GM18499 (cell line): ENCODE measurements around the gene TAX1BP1.

Source experiments
- ATAC-seq: cut with Tn5 transposase; IDR thresholded peaks from one replicate; pipeline ENCODE4 v1.9.1; 2021; ENCODE audit warnings: moderate number of reproducible peaks; ENCODE audit not compliant: insufficient read depth, unreplicated experiment

Gene TAX1BP1

DNA sequence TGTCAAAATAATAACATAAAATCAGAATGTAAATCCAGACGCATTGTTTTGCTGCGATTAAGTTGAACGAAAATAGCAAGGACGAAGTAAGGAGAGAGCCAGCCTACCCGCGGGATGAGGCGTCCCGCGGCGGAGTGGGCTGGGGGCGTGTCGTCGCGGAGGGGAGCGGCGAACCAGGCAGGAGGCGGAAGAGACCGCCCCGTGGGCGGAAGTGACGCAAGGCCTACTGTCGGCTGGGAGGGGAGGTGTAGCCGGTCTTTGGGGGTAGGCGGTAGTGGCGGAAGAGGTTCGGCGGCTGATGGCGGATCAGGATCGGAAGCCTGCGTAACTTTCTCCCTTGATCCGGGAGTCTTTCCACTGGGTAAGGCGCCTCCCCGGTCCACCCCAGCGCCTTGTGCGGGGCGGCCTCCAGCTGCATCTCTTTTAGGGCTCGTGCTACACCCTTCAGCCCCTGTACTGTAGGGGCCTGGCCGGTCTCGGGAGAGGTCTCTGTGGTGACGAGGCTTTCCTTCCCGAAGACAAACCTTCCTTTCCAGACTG is at the start of gene TAX1BP1:
Gene TAX1BP1 (plus strand): TSS at position 254 of the 540 bp plus-strand sequence. CDS start 8,363 bp downstream, outside the sequence.
- peak; percentile 72 for ATAC-seq

- ATAC-seq, result no peak
These were observed 49.3 kb upstream of the TAX1BP1 start for GRCh38 chr7:27690649-27691048.

GRCh38 chr7:27693794-27694193 is 46.2 kb upstream of the TAX1BP1 start:
- ATAC-seq, result no peak

DNA sequence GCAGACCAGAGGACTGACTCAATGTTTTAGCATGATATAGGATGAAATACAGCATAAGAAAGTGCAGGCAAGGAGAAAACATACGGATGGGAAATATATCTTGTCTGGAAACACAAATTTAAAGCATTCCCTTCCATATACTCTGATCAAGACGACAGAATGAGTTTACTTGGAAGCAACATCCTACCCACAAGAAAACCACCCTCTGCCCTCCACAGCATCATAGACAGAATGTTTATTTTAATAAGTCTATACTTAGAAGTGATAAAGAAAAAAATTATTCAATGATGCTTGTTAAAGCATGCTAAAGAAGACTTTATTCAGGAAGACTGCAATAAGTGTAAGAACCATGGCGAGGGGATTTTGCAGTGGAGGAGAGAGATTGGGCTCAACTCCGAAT is 44.9 kb upstream of the TAX1BP1 start:
- no peak for ATAC-seq

DNA sequence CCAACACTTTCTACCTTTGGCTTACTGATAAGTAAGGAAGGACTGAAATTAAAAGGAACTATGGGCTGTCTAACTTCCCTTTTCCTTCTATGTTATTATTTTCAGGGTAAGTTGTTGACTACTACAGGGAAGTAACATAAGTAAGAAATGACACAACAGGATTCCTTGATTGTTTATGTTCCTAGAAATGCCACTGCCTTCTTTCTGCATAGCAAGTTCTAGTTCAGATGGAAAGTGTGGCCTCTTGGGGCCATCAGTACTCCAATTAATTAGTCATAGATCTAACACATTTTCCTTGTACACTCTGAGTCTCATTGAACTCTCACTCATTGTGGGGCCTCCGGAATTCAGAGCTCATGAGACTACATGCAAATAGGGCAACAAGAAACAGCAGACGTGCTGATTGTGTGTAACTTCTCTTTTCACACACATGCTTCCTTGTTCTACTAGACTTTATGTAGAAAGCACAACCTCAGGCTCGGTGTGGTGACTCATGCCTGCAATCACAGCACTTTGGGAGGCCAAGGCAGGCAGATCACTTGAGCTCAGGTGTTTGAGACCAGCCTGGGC is 42.0 kb upstream of the TAX1BP1 start:
- ATAC-seq, result peak; percentile 93

DNA sequence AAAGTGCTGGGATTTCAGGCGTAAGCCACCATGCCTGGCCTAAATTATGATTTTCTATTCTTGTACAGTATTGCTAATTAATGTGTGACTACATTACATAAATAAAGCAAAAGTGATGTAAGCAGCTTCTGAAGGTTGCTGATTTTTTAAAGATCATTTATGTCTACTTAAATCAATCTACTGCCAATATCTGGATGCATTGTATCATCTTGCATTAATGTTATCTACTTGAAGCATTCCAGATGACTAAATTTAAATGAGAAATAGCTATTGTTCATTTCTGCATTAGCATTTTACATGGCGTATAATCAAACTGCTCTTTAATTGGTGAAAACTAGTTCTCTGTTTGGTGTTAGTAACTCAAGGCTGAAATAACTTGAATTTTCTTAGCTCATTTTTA is 40.2 kb upstream of the TAX1BP1 start:
- ATAC-seq, result no peak

GRCh38 chr7:27700501-27700900 is 39.5 kb upstream of the TAX1BP1 start:
- no peak for ATAC-seq

DNA sequence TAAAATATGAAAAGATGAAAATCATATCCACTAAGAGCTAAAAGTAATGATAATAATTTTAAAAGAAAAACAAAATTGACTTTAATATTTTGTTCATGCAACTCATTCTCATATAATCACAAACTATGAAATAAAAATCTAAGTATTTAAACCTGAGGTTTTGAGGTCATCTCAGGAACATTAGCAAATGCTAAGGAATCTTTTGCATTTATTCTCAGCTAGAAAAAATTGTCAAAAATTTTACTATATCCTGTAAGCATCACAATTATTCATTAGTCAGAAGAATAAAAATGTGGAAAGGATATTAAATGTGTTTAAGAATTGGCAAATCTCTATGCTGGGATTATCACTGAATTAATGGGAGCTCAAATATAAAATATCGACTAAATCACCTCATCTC is 36.8 kb upstream of the TAX1BP1 start:
- no peak for ATAC-seq

DNA sequence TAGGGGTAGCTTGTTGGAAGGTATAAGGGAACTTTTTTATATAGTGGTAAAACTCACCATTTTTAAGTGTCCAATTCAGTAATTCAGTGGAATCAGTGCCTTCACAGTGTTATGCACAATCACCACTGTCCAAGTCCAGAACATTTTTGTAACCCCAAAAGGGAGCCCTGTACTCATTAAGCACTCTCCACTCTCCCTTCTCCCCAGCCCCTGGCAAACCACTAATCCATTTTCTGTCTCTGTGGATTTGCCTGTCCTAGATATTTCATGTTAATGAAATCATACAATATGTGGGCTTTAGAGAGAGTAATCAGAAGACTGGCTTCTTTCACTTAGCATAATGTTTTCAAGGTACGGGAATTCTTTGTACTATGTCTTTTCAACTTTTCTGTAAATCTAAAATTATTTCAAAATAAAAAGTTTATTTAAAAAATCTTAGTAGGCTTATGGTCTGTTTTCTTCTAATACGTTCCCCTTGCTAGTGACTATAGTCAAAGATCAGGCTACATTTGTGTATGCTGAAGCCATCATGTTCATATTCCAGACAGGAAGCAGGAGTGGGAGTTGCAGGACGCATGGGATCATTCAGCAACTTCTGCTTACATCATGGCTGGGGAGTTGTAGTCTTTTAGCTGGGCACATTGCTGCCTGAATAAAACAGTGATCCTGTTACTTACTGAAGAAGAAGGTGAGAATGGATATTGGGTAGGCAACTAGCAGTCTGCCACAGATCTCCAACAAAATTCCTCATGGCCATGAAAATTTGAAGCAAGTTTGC is 35.4 kb upstream of the TAX1BP1 start:
- no peak for ATAC-seq

DNA sequence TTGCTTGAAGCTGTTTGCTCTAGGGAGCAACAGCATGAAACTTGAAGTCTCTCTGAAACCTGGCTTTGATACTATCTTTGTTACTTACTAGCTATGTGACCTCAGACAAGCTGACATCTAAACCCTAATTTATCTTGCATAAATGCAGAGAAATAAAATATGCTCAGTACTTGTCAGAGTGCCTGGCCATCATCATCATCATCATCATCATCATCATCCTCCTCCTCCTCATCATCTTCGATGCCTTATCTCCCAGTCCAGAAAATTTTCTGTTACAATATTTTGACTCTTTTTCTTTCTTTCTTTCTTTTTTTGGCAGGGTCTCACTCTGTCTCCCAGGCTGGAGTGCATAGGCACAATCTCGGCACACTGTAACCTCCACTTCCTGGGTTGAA is 34.8 kb upstream of the TAX1BP1 start:
- no peak for ATAC-seq

GRCh38 chr7:27708485-27708884 is 31.5 kb upstream of the TAX1BP1 start:
- no peak for ATAC-seq

GRCh38 chr7:27709137-27710075 is 30.6 kb upstream of the TAX1BP1 start:
- no peak for ATAC-seq

GRCh38 chr7:27712217-27712616 is 27.7 kb upstream of the TAX1BP1 start:
- ATAC-seq, result no peak

DNA sequence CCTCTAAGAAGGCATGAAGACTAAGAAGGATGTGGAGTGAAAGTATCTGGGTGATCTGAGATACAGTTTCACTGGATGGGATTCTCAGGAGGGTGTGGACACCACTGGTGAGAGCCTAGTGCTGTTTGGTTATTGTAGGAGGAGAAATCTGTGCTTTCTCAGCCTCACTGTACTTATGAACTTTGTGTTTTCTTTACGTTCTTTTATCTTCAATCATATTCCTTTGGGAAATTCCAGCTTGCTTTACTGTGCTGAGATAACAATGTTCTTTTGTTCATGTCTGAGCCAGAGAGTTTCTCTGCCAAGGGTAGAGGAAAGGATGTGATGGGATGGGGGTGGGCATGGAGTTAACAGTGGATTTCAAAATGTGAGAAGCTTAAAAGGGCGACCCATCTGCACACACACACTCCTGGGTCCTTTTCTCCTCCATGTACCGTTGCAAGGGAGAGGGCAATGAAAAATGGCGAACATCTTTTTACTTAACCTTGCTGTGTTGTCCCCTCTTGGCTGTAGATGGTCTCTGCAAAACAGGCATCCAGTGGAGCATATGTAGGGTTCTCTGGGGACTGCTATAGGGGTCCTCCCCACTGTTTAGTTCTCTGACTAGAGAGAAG is 25.0 kb upstream of the TAX1BP1 start:
- ATAC-seq, result no peak

- no peak for ATAC-seq
These were observed 16.9 kb upstream of the TAX1BP1 start for GRCh38 chr7:27723085-27723484.

- ATAC-seq, result no peak
These were observed 12.9 kb upstream of the TAX1BP1 start for GRCh38 chr7:27727058-27727457.

- ATAC-seq, result no peak
These were observed 9.8 kb upstream of the TAX1BP1 start for GRCh38 chr7:27730112-27730511.

DNA sequence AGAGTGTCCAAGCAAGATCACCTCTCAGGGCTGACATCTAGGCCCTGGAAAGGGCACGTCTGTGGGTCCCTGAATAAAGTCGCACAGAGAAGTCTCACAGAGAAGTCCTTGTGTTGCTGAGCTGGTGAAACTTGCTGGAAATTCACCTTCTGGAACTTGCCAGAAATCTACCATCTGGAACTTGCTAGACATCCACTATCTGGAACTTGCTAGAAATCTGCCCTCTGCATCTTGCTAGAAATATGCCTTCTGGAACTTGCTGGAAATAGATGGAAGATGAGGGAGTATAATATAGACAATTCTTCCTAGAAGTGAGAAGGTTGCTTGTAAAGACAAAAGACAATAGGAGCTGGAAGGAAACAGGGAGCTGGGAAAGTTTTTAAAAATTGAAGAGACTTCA is 5.4 kb upstream of the TAX1BP1 start:
- no peak for ATAC-seq

DNA sequence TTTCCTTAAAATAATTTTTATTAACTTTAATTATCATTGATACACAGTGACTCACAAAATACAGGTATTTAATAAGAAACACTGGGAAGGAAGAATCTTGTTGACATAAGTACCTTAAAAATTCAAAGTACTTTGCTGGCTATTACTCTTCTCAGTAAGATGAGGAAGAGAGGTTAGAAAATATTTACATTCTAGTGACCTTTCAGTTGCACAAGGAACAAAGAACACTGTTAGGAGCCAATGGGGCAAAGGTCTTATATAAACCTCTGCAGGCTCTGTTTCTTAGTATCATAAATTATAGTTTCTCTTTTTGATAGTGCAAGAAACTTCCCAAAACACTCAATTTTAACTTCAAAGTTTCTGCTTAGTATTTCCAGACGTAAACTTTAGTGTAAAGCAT is 4.8 kb upstream of the TAX1BP1 start:
- no peak for ATAC-seq

DNA sequence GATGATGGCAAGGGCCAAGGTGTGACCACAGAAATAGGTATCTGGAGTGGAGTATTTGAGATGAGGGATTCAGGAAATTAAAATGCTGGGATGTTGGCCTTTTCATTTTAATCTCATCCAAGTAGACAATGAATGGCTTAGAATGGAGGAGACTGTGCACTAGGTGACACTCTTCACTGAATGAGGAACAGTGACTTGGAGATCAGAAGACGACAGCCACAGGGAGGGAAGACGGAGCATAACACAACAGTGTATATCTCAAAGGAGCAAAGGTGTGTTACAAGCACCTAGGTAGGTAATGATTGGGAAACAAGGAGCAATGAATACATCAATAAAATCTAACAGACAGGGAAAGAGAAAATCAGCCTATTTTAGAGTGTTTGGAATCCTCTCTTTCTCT is 4.1 kb upstream of the TAX1BP1 start:
- no peak for ATAC-seq
